ENCODE data around the gene CD6.

The CD6 gene

DNA sequence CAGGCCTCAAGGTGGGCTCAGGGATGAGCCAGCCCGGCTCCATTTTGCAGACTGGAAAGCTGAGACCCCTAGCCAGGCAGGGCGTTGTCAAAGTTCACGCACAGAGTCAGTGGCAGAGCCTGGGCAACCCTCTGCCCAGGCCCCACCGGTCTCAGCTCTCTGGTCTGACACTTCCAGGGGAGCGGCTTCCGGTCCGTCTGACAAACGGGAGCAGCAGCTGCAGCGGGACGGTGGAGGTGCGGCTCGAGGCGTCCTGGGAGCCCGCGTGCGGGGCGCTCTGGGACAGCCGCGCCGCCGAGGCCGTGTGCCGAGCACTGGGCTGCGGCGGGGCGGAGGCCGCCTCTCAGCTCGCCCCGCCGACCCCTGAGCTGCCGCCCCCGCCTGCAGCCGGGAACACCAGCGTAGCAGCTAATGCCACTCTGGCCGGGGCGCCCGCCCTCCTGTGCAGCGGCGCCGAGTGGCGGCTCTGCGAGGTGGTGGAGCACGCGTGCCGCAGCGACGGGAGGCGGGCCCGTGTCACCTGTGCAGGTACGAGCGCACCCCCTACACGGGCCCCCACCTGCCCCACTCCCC is 36.0 kb downstream of the CD6 start:
- peak overlapping the region; percentile 31; the same call in 1 of the 2 replicates for H3K27ac ChIP-seq
- TF ChIP-seq, protein P1, sequence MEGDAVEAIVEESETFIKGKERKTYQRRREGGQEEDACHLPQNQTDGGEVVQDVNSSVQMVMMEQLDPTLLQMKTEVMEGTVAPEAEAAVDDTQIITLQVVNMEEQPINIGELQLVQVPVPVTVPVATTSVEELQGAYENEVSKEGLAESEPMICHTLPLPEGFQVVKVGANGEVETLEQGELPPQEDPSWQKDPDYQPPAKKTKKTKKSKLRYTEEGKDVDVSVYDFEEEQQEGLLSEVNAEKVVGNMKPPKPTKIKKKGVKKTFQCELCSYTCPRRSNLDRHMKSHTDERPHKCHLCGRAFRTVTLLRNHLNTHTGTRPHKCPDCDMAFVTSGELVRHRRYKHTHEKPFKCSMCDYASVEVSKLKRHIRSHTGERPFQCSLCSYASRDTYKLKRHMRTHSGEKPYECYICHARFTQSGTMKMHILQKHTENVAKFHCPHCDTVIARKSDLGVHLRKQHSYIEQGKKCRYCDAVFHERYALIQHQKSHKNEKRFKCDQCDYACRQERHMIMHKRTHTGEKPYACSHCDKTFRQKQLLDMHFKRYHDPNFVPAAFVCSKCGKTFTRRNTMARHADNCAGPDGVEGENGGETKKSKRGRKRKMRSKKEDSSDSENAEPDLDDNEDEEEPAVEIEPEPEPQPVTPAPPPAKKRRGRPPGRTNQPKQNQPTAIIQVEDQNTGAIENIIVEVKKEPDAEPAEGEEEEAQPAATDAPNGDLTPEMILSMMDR (conservative IDR thresholded peaks at IDR 0.05): peak; percentile 18; the same call in 1 of the 2 replicates

DNA sequence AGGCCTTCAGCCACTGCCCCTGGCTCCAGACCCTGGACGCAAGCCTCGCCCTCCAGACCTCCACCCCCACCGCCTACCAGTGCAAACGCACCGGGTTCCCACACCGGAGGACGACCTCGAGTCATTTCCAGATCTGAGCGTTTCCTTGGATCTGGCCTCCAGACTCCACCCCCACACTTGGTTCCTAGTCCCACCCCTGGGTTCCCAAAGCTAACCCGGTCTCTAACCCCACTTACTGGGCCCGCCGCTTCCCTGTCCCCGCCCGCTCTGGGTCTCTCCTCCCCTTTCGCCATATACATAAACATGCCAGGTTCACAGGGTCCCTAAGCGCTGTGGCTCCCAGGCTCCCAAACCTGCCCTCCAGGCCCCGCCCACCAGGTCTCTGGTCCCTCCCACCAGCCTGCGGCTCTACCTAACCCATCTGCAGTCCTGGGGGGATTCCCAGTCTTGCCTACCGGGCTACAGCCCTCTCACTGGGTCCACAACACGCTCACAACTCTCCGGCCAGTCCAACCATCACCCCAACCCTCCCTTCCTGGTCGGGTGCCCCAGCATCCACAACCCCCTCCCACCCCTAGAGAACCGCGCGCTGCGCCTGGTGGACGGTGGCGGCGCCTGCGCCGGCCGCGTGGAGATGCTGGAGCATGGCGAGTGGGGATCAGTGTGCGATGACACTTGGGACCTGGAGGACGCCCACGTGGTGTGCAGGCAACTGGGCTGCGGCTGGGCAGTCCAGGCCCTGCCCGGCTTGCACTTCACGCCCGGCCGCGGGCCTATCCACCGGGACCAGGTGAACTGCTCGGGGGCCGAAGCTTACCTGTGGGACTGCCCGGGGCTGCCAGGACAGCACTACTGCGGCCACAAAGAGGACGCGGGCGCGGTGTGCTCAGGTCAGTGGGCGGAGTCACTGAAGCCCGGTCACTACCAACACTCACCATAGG is 36.7 kb downstream of the CD6 start:
- TF ChIP-seq, protein P1 (conservative IDR thresholded peaks at IDR 0.05): no peak
- peak overlapping the region; percentile 31; the same call in 1 of the 2 replicates for H3K27ac ChIP-seq

- TF ChIP-seq, protein P1 (conservative IDR thresholded peaks at IDR 0.05): no peak
- no peak overlapping the region for H3K27ac ChIP-seq
Observed at GRCh38 chr11:61008971-61009370, 37.5 kb downstream of the CD6 start.

- H3K27ac ChIP-seq: no peak overlapping the region
- TF ChIP-seq, protein P1 (conservative IDR thresholded peaks at IDR 0.05): no peak
Observed at GRCh38 chr11:61009392-61010275, 38.2 kb downstream of the CD6 start.

DNA sequence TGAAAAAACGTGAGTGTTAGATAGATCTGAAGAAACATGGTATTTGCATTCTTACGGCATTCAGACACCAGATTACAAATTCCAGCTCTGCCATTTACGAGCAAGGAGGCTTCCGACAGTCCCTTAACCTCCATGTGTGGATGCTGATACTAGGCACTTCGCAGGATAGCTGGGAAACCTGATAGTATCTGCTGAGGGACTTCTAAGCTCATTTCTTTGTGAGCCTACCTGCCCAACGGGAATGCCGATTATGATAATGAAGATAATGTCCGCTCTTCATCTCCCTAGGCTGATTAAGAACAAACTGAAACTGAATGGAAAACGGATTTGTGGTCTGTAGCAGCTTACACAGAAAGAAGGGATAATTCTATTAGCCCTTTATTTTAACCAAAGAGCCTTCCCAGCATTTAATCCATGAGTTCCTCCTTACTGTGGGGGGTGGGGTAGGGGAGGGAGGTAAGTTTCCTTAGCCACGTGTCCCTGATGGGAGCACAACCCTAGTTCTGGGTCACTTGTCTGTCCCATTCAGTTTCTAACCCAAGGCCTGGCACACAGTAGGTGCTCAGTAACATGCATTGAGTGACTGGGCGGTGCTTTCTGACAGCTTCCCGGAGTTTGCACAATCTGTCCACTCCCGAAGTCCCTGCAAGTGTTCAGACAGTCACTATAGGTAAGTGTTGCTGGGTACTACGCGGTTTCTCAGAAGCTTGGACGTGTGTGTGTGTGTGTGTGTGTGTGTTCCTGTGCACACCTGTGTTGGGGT is 39.2 kb downstream of the CD6 start:
- TF ChIP-seq, protein P1 (conservative IDR thresholded peaks at IDR 0.05): no peak

DNA sequence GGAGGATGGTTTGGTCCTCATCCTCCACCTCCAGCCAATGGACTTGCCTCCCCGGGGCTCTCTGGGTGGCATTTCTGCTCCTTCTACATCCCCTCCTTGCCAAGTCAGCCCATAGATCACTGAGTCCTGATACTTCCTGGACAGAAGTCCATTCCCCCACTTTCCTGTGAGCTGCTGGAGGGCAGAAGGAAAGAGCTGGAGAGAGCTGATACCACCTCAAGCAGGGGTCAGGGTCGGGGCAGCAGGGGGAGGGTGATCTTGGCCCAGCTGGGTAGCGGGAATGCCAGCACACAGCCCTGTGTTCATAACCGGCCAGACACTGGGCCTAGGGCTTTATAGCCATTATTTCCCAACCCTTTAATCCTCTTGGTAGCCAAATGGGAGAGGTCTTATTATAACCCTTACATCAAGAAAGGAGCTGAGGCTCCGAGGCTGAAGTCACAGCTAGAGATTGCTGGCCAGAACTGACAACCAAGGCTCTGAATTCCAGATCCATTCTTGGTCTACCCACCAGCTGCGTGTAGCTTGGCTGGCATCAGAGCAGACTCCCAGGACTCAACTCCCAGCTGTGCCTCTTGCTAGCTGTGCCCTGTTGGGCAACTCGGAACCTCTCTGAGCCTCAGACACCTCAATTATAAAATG is 39.9 kb downstream of the CD6 start:
- TF ChIP-seq, protein P1 (conservative IDR thresholded peaks at IDR 0.05): no peak
- no peak overlapping the region for H3K27ac ChIP-seq

More for the DNA sequence above, 39.2 kb downstream of the CD6 start:
- no peak overlapping the region for H3K27ac ChIP-seq

All from VCaP (cell line).